ENCODE data around the gene C16orf87.

DNA sequence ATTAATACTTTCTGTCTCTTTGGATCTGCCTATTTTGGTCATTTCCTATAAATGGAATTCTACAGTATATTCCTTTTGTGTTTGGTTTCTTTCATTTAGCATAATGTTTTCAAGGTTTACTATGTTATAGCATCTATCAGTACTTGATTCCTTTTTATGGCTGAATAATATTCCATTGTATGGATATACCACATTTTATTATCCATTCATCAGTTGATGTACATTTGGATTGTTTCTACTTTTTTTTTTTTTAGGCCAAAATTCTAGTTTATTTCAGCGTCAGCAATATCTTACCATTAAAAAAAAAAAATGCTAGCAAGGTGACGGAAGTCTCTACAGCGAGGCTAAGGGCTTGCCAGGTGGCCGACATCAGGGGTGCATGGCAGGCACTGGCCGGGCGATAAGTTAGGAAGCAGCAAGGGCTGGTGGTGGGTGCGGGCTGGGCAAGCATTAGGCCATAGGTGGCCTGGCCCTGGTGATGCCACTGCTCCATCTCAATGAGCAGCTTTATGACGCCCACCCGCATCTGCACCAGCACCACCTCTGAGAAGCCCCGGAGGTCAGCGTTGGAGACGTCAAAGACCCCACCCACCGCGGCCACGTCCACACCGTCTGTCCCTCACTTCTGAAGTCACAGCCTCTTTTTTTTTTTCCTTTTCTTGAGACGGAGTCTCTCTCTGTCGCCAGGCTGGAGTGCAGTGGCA, 11.4 kb upstream of the C16orf87 start:
- TF ChIP-seq, protein P1, sequence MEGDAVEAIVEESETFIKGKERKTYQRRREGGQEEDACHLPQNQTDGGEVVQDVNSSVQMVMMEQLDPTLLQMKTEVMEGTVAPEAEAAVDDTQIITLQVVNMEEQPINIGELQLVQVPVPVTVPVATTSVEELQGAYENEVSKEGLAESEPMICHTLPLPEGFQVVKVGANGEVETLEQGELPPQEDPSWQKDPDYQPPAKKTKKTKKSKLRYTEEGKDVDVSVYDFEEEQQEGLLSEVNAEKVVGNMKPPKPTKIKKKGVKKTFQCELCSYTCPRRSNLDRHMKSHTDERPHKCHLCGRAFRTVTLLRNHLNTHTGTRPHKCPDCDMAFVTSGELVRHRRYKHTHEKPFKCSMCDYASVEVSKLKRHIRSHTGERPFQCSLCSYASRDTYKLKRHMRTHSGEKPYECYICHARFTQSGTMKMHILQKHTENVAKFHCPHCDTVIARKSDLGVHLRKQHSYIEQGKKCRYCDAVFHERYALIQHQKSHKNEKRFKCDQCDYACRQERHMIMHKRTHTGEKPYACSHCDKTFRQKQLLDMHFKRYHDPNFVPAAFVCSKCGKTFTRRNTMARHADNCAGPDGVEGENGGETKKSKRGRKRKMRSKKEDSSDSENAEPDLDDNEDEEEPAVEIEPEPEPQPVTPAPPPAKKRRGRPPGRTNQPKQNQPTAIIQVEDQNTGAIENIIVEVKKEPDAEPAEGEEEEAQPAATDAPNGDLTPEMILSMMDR (IDR thresholded peaks at IDR 0.05) = no peak
- no peak for TF ChIP-seq POLR2AphosphoS5 (IDR thresholded peaks at IDR 0.05)
- no peak for TF ChIP-seq POLR2A (IDR thresholded peaks at IDR 0.05)
